Medulla oblongata (tissue), 1 donor: ENCODE measurements around the gene EVA1A.

Source experiments
- DNase-seq: peaks from one replicate; pipeline ENCODE4 v3.0.0-alpha.2; 2015; ENCODE audit errors: extremely low spot score

Gene EVA1A

GRCh38 chr2:75541430-75541829 is 19.3 kb downstream of the EVA1A start:
- no peak for DNase-seq

DNA sequence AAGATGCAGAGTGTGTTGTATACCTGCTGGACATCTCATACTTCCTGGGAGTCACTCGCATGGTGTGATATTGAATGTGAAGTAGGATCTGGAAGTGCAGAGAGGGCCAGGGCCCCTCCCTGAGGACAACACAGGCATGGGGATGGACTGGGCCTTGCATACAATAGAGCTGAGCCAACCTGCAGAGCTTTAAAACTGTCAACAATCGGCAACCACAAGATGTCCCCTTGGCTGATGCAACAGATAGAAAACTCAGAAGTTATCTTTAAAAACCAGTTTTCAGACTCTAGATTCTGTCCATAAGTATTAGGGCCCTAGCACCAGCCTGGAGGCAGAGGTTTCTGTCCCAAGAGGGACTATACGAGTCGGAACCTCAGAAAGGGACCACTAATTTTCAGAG is 19.7 kb downstream of the EVA1A start:
- no peak for DNase-seq

DNA sequence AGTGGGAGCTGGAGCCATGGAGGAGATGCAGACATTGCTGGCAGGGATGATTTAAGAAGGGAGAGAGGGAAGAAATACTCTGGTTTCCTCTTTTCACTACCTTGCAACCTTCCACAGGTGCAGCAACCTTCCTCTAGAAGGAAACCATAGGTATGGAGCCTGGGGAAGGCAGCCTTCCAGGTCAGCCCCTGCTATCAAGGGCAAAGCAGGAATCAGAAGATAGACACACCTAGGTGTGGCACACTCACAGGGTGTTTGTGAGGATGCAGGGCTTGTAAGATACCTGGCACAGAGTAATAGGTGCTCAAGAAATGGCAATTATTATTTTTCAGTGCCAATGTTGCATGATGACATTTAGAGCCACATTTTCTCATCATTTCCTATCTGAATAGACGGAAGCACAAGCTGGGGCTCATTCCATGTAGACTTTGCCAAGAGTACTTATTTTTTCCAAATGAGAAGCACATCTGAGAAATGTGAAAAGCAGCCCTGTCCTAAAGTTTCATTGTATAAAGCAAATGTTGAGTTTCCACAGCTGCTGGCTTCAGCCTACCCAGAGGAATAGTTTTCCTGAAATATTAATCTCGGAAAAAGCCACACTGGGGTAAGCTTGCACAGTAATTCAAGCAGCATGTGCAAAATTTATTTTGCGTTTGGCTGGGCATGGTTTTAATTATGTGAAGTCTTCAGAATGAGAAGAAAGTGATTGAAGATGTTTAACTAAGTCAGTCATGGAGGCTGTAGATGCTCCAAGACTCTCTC is 20.6 kb downstream of the EVA1A start:
- DNase-seq = no peak

GRCh38 chr2:75538521-75539490 is 21.9 kb downstream of the EVA1A start:
- no peak for DNase-seq

DNA sequence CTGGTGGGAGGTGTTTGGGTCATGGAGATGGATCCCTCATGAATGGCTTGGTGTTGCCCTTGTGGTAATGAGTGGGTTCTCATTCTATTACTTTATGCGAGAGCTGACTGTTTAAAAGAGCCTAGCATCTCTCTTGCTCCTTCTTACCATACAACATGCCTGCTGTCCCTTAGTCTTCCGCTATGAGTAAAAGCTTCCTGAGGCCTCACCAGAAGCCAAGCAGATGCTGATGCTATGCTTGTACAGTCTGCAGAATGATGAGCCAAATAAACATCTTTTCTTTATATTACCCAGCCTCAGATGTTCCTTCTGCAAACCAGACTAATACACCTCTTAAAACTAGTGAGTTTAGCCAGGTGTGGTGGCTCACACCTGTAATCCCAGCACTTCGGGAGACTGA is 23.1 kb downstream of the EVA1A start:
- DNase-seq = no peak

- DNase-seq = no peak
Observed at GRCh38 chr2:75533135-75533534, 27.6 kb downstream of the EVA1A start.

DNA sequence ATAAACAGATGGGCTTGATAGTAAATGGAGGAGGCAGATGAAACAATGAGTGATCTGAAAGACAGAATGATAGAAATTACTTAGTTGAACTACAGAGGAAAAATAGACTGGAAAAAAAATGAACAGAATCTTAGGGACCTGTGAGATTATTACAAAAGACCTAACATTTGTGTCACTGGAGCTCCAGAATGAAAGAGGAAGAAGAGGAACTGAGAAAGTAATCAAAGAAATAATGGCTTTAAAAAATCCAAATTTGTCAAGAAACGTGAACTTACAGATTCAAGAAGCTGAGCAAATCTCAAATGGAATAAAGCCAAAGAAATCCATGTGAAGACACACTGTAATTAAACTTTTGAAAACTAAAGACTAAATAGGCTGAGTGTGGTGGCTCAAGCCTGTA is 28.3 kb downstream of the EVA1A start:
- DNase-seq = no peak

GRCh38 chr2:75528221-75528977 is 32.3 kb downstream of the EVA1A start:
- DNase-seq = no peak

- no peak for DNase-seq
Observed at GRCh38 chr2:75527676-75528075, 33.1 kb downstream of the EVA1A start.

GRCh38 chr2:75526842-75527241 is 33.9 kb downstream of the EVA1A start:
- no peak for DNase-seq

GRCh38 chr2:75525434-75526310 is 35.1 kb downstream of the EVA1A start:
- no peak for DNase-seq

DNA sequence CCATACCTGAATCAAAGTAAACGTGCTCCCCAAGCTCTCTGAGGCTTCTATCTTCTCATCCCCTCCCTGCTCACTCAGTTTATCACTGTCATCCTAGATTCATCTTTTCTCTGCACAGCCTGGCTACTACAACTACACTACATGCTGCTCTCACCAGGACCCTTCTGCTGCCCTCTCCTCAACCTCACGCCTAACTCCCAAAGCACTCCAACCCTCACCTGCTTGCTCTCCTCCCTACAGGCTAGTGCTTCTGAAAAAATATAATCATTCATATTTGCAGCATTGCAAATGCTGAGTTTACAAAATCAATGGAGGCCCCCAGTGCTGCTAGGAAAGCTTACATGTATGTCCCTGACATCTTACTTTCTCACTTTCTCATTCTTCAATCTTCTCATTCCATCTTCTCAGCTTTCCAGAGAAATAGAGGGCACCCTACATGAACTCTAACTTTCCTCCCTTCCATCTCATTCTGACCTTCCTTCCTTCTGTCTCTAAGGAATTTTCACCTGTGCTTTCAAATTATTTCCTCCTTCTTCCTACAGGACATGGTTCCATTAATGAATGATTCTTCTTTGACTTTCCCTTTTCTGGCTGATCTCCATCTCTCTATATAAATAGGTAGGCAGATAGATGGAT is 36.3 kb downstream of the EVA1A start:
- DNase-seq = no peak

DNA sequence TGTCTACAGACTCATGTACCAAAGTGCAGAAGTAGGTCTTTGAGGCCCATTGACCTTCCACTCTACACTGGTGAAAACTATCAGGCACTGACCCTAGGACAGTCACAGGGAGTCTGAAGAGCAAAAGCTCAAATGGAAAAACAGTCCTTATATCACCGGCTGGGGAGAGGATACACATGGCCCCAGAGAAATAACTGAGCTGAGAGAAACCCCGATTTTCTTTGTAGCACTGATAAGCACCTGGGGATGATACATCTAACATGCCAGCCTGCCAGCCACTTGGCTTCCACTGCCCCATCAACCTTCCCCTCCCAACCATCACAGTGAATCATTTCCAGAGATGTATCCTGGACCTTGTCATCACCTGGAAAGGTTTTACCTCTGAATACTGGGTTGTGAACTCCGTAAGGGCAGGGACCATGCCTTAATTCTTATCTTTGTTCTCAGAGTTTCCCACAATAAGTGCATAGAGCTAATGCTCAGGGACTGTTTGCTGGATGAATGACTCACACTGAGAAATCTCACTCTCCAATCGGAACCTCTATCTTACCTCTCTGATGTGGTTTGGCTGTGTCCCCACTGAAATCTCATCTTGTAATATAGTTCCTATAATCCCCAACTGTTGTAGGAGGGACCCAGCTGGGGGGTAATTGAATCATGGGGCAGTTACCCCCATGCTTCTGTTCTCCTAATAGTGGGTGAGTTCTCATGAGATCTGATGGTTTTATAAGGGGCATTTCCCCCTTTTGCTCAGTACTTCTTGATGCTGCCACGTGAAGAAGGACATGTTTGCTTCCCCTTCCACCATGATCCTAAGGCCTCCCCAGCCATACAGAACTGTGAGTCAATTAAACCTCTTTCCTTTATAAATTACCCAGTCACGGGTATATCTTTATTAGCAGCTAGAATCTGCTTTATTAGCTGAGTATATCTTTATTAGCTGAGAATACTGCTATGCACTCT is 37.1 kb downstream of the EVA1A start:
- no peak for DNase-seq

- DNase-seq = no peak
Observed at GRCh38 chr2:75522543-75523312, 38.0 kb downstream of the EVA1A start.

- DNase-seq = no peak
Observed at GRCh38 chr2:75521225-75521872, 39.4 kb downstream of the EVA1A start.

- no peak for DNase-seq
Observed at GRCh38 chr2:75519843-75520242, 40.9 kb downstream of the EVA1A start.

GRCh38 chr2:75518638-75519465 is 41.9 kb downstream of the EVA1A start:
- no peak for DNase-seq
